ENCODE measurements around the gene CYP4F11.
"Not testable (repeated sequence)": the region's sequence is repeated elsewhere in the genome, so short reads cannot be mapped to it uniquely, and the experiment has no call there.

Gene CYP4F11

GRCh38 chr19:15873771-15874170 is 60.6 kb downstream of the CYP4F11 start:
- not testable (repeated sequence) for DNase-seq

GRCh38 chr19:15871570-15871969 is 62.8 kb downstream of the CYP4F11 start:
- DNase-seq: peak; percentile 10

- DNase-seq: no peak
Measured at GRCh38 chr19:15869873-15870272, 64.5 kb downstream of the CYP4F11 start.

GRCh38 chr19:15869109-15869555 is 65.2 kb downstream of the CYP4F11 start:
- peak; percentile 24 to 43 for DNase-seq

GRCh38 chr19:15866636-15867035 is 67.7 kb downstream of the CYP4F11 start:
- no peak for DNase-seq

GRCh38 chr19:15864824-15865223 is 69.5 kb downstream of the CYP4F11 start:
- no peak for DNase-seq

GRCh38 chr19:15863272-15863671 is 71.1 kb downstream of the CYP4F11 start:
- no peak for DNase-seq

GRCh38 chr19:15862444-15862843 is 71.9 kb downstream of the CYP4F11 start:
- no peak for DNase-seq

Data from activated CD4-positive, alpha-beta T cell treated with anti-CD3 and anti-CD28 coated beads, Interleukin-2, amount 50 U/mL, for 48 hours (primary cell).